Kidney epithelial cell (primary cell): Measurements from ENCODE around the gene SHANK1. TPM values are rescaled to one million over a fixed set of nuclear protein-coding genes. Genes with fewer than 3 reads are reported as not detected.

Experiments used
- DNase-seq: peaks from one replicate; pipeline ENCODE4 v3.0.0-alpha.2; 2010; ENCODE audit warnings: low read depth
- H3K27me3 ChIP-seq: 2 replicates; pipeline ENCODE4 v1.6.0; 2011; ENCODE audit warnings: low read length; ENCODE audit not compliant: control insufficient read depth, insufficient read depth
- H3K36me3 ChIP-seq: 2 replicates; pipeline ENCODE4 v1.5.1; 2011; ENCODE audit warnings: low read length; ENCODE audit not compliant: control insufficient read depth, insufficient read depth
- H3K4me3 ChIP-seq: 2 replicates; pipeline ENCODE4 v1.5.1; 2011; ENCODE audit warnings: low read depth, mild to moderate bottlenecking, control low read depth, low read length
- CTCF ChIP-seq: IDR thresholded peaks from 2 replicates; pipeline ENCODE4 v1.5.1; 2011; ENCODE audit warnings: mild to moderate bottlenecking, moderate library complexity, low read length, control low read depth, inconsistent platforms; ENCODE audit not compliant: insufficient read depth, poor library complexity, severe bottlenecking
- total RNA-seq: library from RNA; depleted of rRNA; stranded (reverse); fragments of >200 nt; gene quantifications from 2 replicates; pipeline ENCODE4 v1.2.3, GENCODE V29; 2015

Gene SHANK1
- total RNA-seq, 1 donor from 2014 or later: 1.6 TPM

GRCh38 chr19:50649433-50650391, 69.9 kb downstream of the SHANK1 start, which contains the start of gene C19orf81:
Gene C19orf81 (plus strand): TSS chr19:50649445. CDS start chr19:50649445, 0 bp downstream.
- H3K27me3 ChIP-seq: no peaks in the 10 kb centered on the region
- DNase-seq: no peak
- TF ChIP-seq CTCF: no peak
- no peaks in the 10 kb centered on the region for H3K36me3 ChIP-seq
- no peak within 1 kb of the TSS for H3K4me3 ChIP-seq

GRCh38 chr19:50648659-50649058, 70.9 kb downstream of the SHANK1 start:
- TF ChIP-seq CTCF: no peak
- Histone ChIP-seq H3K4me3 (no peak overlapping the region), H3K27me3 (no peaks in the 10 kb centered on the region), H3K36me3 (no peaks in the 10 kb centered on the region)
- no peak for DNase-seq

- Histone ChIP-seq H3K36me3 (no peaks in the 10 kb centered on the region), H3K4me3 (no peak overlapping the region), H3K27me3 (no peaks in the 10 kb centered on the region)
- DNase-seq: no peak
- TF ChIP-seq CTCF: no peak
Measured at GRCh38 chr19:50647879-50648615, 71.6 kb downstream of the SHANK1 start.

GRCh38 chr19:50646074-50646807, 73.4 kb downstream of the SHANK1 start:
- H3K4me3 ChIP-seq: no peak overlapping the region
- TF ChIP-seq CTCF: no peak
- H3K27me3 ChIP-seq: no peaks in the 10 kb centered on the region
- DNase-seq: peak; percentile 18
- H3K36me3 ChIP-seq: no peaks in the 10 kb centered on the region

GRCh38 chr19:50645107-50645506, 74.5 kb downstream of the SHANK1 start:
- H3K4me3 ChIP-seq: no peak overlapping the region
- H3K27me3 ChIP-seq: peaks cover under 1% of the 10 kb centered on the region
- no peak for TF ChIP-seq CTCF
- H3K36me3 ChIP-seq: no peaks in the 10 kb centered on the region
- DNase-seq: no peak
